Measurements from ENCODE around the gene C5orf15.
"Not testable (repeated sequence)": the region's sequence is repeated elsewhere in the genome, so short reads cannot be mapped to it uniquely, and the experiment has no call there.

C5orf15 gene

DNA sequence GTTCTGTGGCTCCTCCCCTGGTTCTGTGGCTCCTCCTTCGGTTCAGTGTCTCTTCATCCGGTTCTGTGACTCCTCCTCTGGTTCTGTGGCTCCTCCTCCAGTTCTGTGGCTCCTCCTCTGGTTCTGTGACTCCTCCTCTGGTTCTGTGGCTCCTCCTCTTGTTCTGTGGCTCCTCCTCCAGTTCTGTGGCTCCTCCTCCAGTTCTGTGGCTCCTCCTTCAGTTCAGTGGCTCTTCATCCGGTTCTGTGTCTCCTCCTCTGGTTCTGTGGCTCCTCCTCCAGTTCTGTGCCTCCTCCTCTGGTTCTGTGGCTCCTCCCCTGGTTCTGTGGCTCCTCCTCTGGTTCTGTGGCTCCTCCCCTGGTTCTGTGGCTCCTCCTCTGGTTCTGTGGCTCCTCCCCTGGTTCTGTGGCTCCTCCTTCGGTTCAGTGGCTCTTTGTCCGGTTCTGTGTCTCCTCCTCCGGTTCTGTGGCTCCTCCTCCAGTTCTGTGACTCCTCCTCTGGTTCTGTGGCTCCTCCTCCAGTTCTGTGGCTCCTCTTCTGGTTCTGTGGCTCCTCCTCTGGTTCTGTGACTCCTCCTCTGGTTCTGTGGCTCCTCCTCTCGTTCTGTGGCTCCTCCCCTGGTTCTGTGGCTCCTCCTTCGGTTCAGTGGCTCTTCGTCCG, 32.3 kb downstream of the C5orf15 start:
- not testable (repeated sequence) for FAIRE-seq

DNA sequence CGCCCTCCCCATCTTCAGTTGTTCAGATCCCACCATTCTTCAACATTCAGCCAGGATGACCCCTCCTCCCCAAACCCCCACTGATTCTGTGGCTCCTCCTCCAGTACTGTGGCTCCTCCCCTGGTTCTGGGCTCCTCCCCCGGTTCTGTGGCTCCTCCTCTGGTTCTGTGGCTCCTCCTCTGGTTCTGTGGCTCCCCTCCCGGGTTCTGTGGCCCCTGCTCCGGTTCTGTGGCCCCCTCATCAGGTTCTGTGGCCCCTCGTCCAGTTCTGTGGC, 32.8 kb downstream of the C5orf15 start:
- no peak for FAIRE-seq

- no peak for FAIRE-seq
Measured at GRCh38 chr5:133934822-133935666, 33.4 kb downstream of the C5orf15 start.

- no peak for FAIRE-seq
Measured at GRCh38 chr5:133934311-133934710, 34.1 kb downstream of the C5orf15 start.

- no peak for FAIRE-seq
Measured at GRCh38 chr5:133933670-133934295, 34.6 kb downstream of the C5orf15 start.

DNA sequence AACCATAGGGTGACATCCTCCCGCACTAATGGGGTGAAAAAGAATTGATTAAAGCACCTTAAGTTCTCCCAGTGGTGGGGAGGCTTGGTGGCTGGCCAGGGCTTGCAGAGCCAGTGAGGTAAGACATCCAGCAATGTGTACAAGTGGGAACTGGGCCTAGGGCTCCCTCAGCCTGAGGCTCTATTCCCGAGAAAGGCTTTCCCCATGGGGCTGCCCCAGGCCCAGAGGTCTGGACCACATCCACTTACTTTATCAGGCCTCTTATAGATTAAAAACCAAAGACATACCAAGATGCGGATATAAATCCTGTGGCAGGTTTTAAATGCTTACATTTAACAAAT, 35.3 kb downstream of the C5orf15 start:
- no peak for FAIRE-seq

DNA sequence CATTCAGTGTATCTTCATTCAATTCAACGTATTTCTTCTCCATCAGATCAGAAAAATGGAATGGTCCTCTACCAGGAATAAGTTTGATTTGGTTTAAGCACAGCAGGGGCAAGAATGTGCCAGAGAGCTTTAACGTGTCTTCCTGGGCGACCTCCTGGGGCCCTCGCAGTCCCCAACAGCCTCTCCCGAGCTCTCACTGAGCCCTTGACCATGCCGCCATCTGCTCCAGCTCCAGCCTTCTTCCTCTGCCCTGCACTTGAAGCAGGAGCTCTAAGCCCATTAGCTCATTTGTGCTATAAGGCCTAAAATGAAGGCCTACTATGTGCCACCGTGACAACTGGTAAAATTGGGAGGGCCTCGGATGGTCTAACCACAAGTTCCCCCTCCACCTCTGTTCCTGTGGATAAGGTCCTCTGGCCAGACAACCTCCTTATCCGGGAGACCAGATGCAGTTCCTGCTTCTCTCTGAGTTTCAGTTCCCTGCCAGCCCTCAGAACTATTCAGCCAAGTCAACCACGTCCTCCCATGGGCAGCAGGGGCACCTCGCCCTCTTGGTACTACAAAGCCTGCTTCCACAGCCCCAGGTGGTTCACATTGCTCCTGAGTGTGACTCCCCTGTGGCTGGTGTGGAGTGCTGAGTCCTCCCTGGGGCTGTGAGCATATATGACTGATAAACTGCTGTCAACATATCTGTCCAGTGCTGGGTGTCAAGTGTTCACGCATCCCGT, 35.8 kb downstream of the C5orf15 start:
- FAIRE-seq = no peak

DNA sequence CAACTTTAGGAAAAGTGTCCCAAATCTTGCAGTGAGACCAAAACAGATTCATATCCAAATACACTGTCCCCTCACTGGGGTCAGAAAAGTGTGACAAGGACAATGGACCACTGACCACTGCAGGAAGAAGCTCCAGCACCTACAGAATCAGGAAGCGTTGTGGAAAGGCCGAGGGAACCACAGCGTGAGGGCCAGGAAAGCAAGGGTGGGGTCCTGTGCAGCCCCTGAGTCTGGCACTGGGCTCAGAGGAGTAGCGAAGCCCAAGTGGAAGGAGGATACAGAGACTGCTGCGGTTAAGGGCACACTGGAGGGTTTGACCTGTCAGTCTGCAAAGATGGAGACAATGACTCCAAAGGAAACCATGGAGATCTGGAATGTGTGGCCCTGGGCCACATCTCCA, 36.9 kb downstream of the C5orf15 start:
- no peak for FAIRE-seq

DNA sequence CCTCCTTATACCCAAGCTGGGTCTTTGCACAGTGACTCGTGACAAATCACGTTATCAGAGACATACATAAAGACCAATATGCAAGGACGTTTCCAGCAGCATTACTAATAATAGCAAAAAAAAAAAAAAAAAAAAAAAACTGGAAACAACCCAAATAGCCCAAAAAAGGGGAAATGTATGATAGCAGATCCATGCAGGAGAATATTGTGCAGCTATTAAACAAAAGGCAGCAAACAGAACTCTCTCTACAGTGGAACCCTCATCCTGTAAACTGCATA, 37.7 kb downstream of the C5orf15 start:
- no peak for FAIRE-seq

GRCh38 chr5:133930061-133930812, 38.2 kb downstream of the C5orf15 start:
- FAIRE-seq = no peak

GRCh38 chr5:133928587-133929393, 39.6 kb downstream of the C5orf15 start:
- no peak for FAIRE-seq

GRCh38 chr5:133927300-133928180, 40.9 kb downstream of the C5orf15 start:
- FAIRE-seq = no peak

GRCh38 chr5:133926489-133927299, 41.7 kb downstream of the C5orf15 start:
- no peak for FAIRE-seq

GRCh38 chr5:133925866-133926488, 42.4 kb downstream of the C5orf15 start:
- no peak for FAIRE-seq

DNA sequence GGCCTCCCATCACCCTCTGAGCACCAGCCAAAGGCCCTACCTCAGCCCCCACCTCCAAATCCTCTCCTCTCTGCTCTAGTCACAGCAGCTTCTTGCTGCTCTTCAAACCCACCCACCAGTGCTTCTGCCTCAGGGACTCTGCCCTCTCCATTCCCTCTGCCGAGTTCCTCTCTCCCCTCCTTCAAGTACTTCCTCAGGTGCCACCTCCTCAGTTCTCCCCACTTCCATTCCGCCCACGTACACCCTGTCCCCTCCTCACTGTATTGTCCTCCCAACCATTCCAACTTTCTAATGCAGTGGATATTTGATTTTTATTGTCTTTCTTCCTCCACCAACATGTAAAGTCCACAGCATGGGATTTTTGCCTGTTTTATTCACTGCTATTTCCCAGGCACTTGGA, 43.2 kb downstream of the C5orf15 start:
- FAIRE-seq = no peak

DNA sequence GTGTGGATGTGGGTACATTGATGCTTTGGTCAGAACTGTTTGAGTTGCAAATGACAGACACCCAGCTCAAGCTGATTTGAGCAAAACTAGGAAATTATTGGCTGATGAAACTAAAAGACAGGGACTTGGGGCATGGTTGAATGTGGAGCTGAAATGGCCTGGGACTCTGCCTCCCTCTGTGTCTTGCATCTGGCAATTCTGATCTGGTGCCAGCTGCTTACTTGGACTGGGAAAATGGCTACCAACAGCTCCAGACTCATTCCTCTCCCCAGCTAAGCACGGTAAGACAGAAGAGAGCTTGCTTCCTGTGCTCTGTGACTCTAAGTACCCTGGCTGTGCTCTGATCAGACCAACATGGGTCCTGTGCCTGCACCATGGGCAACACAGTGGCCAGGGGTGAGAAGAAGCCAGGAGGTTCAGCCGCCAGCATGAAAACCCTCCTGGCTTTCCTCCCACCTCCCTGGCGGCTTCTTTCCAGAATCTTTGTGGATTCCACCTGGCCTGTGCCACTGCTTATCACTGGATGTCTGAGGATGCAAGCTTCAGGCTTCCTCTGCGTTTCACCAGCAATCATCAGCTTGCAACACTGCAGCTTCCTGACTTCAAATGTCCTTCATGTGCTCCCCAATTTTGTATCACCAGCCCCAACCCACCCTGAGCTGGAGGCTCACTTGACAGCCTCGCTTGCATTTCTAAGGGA, 44.1 kb downstream of the C5orf15 start:
- no peak for FAIRE-seq

- peak; percentile 30 for FAIRE-seq
Measured at GRCh38 chr5:133921979-133922378, 46.4 kb downstream of the C5orf15 start.

GRCh38 chr5:133921069-133921468, 47.4 kb downstream of the C5orf15 start:
- FAIRE-seq = no peak
